GM21576 (cell line): Measurements from ENCODE around the gene TEX14.
"Not testable (repeated sequence)": the region's sequence is repeated elsewhere in the genome, so short reads cannot be mapped to it uniquely, and the experiment has no call there.

Experiments used
- ATAC-seq: cut with Tn5 transposase; IDR thresholded peaks from one replicate; pipeline ENCODE4 v1.9.1; 2021; ENCODE audit warnings: mild to moderate bottlenecking, moderate library complexity; ENCODE audit not compliant: unreplicated experiment

Gene TEX14

DNA sequence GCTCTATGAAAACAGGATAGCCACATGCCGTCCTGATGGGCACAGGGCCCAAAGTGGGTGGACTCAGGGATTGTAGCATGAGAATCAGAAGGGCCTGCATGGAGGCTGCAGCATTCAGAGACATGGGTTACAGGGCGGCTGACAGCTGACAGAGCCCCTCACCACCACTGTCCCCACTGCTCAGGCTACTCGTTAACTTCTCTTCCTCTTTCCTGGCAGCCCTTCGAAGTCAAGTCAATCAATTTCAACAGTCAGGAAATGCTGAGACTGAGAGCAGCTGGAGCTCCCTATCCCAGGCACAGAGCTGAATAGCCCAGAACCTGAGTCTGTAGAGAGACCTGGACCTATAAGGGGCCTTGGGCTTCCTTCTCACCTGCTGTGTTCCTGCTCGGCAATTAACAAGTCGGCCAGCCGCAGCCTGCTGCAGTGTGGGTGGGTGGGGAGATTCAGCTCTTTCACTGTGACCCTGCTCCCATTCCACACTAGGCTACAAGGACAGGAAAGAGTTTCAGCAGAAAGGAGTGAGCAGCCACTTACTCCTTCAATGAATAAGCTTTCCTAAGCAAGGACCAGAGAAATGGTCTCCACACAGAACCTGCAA, 76.9 kb downstream of the TEX14 start:
- no peak for ATAC-seq

DNA sequence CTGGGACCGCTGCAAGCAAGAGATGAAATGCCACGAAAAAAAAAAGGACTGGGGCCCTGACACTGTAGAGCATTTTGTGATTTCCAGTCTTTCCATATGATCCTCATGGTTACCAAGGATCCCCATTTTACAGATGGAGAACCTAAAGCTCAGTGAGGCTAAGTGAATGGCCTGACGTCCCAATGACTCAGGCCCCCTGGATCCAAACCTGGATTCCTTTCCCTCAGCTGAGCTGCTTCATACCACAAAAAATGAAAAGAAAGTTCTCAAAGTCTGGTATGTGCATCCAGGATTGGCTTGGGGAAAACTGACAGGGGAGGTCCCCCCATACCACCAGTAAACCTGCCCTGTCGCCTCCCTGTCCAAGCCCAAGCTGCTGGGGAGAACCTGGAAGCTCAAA, 80.5 kb downstream of the TEX14 start:
- ATAC-seq: no peak

- ATAC-seq: no peak
Observed at GRCh38 chr17:58606934-58607333, 84.9 kb downstream of the TEX14 start.

- ATAC-seq: no peak
Observed at GRCh38 chr17:58605986-58606385, 85.9 kb downstream of the TEX14 start.

DNA sequence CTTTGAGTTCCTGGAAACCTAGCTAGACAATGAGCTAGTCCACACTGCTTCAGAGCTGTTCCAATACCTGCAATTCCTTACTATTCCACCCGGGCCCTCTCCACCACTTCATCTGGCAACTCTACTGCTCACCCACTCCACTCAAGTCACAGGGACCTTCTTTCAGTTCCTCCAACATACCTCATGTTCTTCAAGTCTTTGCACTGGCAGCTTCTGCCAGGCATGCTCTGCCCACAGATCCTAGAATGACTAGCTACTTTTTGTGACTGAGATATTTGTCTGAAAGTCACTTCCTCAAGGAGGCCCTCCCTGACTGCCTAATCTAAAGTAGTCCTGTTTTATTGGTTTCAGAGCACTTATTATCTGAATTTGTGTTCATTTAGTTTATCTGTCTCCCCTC, 86.4 kb downstream of the TEX14 start:
- no peak for ATAC-seq

DNA sequence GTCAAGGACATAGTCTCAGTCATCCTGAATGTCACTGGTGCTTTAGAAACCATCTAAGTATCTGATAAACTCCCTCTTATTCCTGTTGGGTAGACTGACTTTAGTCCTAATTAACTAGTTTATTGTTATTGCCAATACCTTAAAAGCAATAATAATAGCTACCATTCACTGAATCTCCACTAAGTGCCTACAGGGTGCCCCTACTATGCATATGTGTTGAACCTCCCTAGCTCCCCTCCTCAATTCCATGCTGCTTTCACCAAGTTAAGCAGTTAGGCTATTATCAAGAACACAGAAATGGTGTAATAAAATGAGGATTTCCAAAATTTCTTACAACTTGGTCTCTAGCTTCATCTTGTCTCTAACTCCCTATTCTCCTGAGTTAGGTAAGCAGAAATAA, 89.9 kb downstream of the TEX14 start:
- ATAC-seq: no peak

DNA sequence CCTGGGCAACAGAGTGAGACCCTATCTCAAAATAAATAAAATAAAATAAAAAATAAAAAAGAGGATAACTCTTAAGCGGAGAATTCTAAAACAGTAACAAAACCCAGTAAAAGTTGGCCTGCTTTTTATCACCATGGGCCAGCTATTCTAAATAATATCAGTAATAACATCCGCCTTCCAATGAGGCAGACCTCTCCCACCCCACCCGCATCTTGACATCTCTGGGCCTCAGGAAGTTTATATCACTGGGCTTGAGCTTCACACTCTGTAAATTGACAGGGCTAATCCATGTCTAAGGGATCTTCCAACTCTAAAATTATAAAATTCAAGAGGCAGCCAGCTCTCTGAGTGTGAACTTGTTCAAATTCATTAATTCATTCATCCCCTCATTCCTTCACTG, 94.5 kb downstream of the TEX14 start:
- no peak for ATAC-seq

GRCh38 chr17:58595194-58595792, 96.6 kb downstream of the TEX14 start:
- no peak for ATAC-seq

- no peak for ATAC-seq
Observed at GRCh38 chr17:58593123-58593522, 98.7 kb downstream of the TEX14 start.

GRCh38 chr17:58591455-58591854, 100.4 kb downstream of the TEX14 start:
- no peak for ATAC-seq

DNA sequence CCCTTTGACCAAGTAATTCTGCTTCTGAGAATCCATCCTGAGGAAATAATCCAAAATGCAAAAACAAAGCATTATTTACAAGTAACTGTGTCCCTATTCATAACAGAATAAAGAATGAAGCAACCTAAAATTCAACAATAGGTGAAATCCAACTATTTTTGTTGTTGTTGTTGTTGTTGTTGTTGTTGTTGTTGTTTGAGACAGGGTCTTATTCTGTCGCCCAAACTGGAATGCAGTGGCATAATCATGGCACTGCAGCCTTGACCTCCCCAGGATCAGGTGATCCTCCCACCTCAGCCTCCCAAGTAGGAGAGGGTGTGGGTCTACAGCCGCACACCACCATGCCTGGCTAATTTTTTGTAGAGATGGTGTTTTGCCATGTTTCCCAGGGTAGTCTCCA, 101.5 kb downstream of the TEX14 start:
- no peak for ATAC-seq

DNA sequence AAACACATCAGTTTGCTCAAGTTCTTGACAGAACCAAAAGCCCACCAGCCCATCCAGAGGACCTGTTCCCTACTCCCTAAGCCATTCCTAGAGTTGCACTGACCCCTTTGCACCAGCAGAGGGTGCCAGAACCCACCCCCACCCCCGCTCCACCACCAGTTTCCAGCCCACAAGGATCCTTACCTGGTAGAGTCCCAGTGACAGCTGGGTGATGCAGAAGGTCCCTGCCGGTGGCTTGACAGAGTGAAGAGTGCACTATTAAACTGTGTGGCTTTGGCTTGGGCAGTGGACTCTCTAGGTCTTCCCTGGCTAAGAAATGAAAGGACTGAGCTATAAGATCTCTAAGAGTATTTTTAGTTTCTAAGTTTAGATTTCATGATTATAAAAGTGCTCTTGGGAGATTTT, 104.1 kb downstream of the TEX14 start:
- no peak for ATAC-seq

- no peak for ATAC-seq
Observed at GRCh38 chr17:58586009-58586644, 105.7 kb downstream of the TEX14 start.

DNA sequence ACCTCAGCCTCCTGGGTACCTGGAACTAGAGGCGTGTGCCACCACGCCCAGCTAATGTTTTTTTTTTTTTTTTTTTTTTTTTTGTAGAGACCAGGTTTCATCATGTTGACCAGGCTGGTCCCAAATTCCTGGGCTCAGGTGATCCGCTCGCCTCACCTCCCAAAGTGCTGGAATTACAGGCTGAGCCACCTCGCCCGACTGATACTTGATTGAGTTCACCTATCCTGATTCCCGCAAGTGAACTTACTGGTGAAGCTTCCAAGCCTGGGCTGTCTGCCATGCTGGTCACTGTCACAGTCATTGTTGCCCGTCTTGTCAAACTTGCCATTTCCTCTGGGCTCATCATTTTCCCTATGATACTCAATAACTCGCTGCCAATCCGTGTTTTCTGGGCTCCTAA, 106.3 kb downstream of the TEX14 start:
- ATAC-seq: no peak

GRCh38 chr17:58583486-58583885, 108.4 kb downstream of the TEX14 start:
- ATAC-seq: no peak

DNA sequence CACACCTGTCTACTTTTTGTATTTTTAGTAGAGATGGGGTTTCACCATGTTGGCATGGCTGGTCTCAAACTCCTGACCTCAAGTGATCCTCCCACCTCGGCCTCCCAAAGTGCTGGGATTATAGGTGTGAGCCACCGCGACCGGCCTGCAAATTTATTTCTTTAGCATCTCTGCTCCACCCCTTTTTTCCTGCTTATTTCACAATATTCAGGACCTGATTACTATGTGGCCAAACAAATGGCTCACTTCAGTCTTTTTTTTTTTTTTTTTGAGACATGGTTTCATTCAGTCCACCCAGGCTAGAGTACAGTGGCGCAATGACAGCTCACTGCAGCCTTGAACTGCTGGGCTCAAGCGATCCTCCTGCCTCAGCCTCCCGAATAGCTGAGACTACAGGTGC, 109.1 kb downstream of the TEX14 start:
- not testable (repeated sequence) for ATAC-seq

DNA sequence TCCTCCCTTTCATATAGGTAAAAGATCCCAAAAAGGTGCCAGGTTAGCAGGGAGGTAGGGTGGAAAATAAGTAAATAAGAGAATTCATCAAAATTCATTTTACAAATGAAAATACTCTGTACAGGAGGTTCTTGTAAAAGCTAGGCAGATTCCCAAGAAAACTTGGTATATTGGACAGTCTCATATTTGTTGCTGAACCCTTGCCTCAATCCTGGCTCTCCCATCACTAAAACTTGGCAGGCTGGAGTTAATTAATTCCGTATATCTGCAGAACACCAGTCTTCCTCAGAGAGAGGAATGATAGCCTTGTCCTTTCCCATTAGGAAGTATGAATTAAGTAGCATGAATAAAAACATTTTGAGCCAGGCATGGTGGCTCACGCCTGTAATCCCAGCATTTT, 111.2 kb downstream of the TEX14 start:
- ATAC-seq: no peak

DNA sequence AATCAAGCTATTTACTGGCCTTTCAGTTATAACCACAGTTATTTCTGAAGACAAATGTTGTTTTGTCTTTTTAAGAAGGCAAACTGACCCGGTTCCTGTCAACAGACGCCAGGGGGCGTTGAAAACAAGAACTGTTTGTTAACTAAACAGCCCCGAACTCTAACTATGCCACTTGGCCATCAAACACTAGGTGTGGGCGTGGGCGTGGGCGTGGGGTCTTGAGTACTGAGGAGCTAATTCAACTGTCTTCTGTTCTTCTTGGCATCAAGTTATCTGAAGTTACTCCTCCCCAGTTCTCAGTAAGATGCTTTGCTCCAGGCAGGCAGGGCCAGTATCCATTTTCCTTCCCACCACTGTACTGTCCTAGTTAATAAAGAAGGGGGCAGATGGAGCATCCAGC, 114.1 kb downstream of the TEX14 start:
- ATAC-seq: no peak

DNA sequence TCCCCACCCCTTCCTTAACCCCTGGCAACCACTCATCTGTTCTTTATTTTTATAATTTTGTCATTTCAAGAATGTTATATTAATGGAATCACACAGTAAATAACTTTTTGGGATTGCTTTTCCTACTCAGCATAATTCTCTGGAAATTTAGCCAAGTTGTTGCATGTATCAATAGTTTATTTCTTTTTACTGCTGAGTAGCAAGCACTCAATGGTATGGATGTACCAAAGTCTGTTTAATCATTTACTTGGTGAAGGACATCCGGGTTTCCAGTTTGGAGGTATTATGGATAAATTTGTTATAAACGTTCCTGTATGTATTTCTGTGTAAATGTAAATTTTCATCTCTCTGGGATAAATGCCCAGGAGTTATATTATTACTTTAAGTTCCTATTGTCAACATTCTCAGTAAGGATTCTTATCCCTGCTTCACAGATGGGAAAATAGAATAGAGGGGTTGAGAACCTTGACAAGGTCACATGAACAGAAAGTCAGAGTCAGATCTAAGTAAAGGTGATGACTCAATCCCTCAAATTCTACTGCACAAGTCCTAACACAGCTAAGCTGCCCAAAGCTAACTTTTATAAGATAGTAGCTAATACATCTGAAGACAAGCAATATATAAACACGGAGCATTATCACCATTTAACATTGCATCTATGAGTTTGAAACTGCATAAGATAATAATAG, 115.0 kb downstream of the TEX14 start:
- ATAC-seq: no peak

DNA sequence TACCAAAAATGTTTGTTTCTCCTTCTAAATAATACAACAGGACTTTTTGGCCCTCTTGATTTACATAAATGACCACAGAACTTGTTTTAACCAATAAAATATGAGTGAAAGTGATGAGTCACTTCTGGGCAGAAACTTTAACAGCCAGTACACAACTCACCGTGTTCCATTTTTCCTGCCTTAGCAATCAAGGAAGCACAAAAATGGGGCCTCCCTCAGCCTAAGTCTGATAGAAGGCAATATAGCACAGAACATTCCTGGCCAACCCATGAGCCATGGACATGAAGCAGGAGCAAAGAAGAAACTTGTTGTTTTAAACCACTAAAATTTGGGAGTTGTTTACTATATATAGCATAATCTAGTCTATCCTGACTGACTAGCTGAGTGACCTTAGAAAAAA, 116.3 kb downstream of the TEX14 start:
- ATAC-seq: no peak

- ATAC-seq: no peak
Observed at GRCh38 chr17:58574025-58574424, 117.8 kb downstream of the TEX14 start.

- ATAC-seq: no peak
Observed at GRCh38 chr17:58572846-58573245, 119.0 kb downstream of the TEX14 start.
